MM.1S (cell line): Measurements from ENCODE around the gene IL20RB.

ENCODE experiments used
- CTCF ChIP-seq: fragments of 300-600 bp; sonication (generic); IDR thresholded peaks from 2 replicates; pipeline ENCODE4 v1.5.1; 2016; ENCODE audit warnings: antibody characterized with exemption, low read length, mixed read lengths
- EZH2 ChIP-seq: fragments of 300-600 bp; sonication (generic); optimal IDR thresholded peaks from 2 replicates; pipeline ENCODE3; 2017; ENCODE audit warnings: low read depth, mild to moderate bottlenecking, antibody characterized with exemption, low read length, mixed read lengths
- EZH2phosphoT487 ChIP-seq: fragments of 300-600 bp; sonication (generic); IDR thresholded peaks from 2 replicates; pipeline ENCODE4 v1.6.1; 2018; ENCODE audit warnings: antibody characterized with exemption, low read length

- TF ChIP-seq CTCF (no peak), EZH2 (no peak), EZH2phosphoT487 (no peak)
Measured at GRCh38 chr3:136995652-136996051, 37.9 kb downstream of the IL20RB start.
